Liver (tissue), 9 donors: Measurements from ENCODE around the gene IL1RAPL1. TPM values are rescaled to one million over a fixed set of nuclear protein-coding genes. Genes with fewer than 3 reads are reported as not detected.

ENCODE experiments used
- DNase-seq: peaks from one replicate; pipeline ENCODE4 v3.0.0-alpha.2; 2017; ENCODE audit warnings: low spot score
- H3K27ac ChIP-seq, 2 donors: one replicate each; pipeline ENCODE4 v1.7.0; 2013; ENCODE audit warnings: inconsistent platforms in 2 of 2, low read length in 2 of 2, control low read depth in 1 of 2, low read depth in 1 of 2, mild to moderate bottlenecking in 1 of 2
- H3K27me3 ChIP-seq, 4 donors: one replicate each; pipeline versions ENCODE4 v1.6.1 to v1.7.0; 2013; ENCODE audit warnings: low read length in 3 of 4, inconsistent platforms in 1 of 4, mild to moderate bottlenecking in 1 of 4, moderate library complexity in 1 of 4; ENCODE audit not compliant: control insufficient read depth in 4 of 4, insufficient read depth in 4 of 4
- H3K36me3 ChIP-seq, 4 donors: one replicate each; pipeline versions ENCODE4 v1.6.1 to v1.7.0; 2013; ENCODE audit warnings: low read length in 3 of 4, mild to moderate bottlenecking in 3 of 4, low read depth in 1 of 4, moderate library complexity in 1 of 4; ENCODE audit not compliant: control insufficient read depth in 4 of 4, insufficient read depth in 3 of 4
- H3K4me1 ChIP-seq, 4 donors: one replicate each; pipeline versions ENCODE4 v1.6.1 to v1.7.0; 2013; ENCODE audit warnings: low read length in 3 of 4, mild to moderate bottlenecking in 3 of 4, moderate library complexity in 1 of 4; ENCODE audit not compliant: control insufficient read depth in 4 of 4, insufficient read depth in 4 of 4
- H3K4me3 ChIP-seq, 3 donors: one replicate each; pipeline versions ENCODE4 v1.6.1 to v1.7.0; 2013; ENCODE audit warnings: low read length in 3 of 3, control low read depth in 1 of 3, low read depth in 1 of 3, mild to moderate bottlenecking in 1 of 3
- H3K9ac ChIP-seq, 2 donors: one replicate each; pipeline ENCODE4 v1.7.0; 2013; ENCODE audit warnings: low read length in 2 of 2, mild to moderate bottlenecking in 2 of 2, moderate library complexity in 2 of 2, control low read depth in 1 of 2, low read depth in 1 of 2
- H3K9me3 ChIP-seq, 4 donors: one replicate each; pipeline versions ENCODE4 v1.6.1 to v1.7.0; 2013; ENCODE audit warnings: low read length in 3 of 4; ENCODE audit not compliant: control insufficient read depth in 4 of 4
- ATF3 ChIP-seq: IDR thresholded peaks from 2 replicates; pipeline ENCODE4 v1.6.1; 2016; ENCODE audit warnings: antibody characterized with exemption
- CTCF ChIP-seq: fragments of 150-350 bp; IDR thresholded peaks from 2 replicates; pipeline ENCODE4 v1.5.1; 2017; ENCODE audit warnings: improper control_type of control experiment, low read depth, low read length; ENCODE audit not compliant: missing input control
- EGR1 ChIP-seq, 2 donors: IDR thresholded peaks; 2 replicates each; pipeline ENCODE4 v1.6.1; 2016 to 2018; ENCODE audit warnings: antibody characterized with exemption in 2 of 2, low read depth in 2 of 2
- FOXA1 ChIP-seq: IDR thresholded peaks from 2 replicates; pipeline ENCODE4 v1.6.1; 2016; ENCODE audit warnings: antibody characterized with exemption
- FOXA2 ChIP-seq: IDR thresholded peaks from 2 replicates; pipeline ENCODE4 v1.6.1; 2016; ENCODE audit warnings: antibody characterized with exemption
- GABPA ChIP-seq, 2 donors: IDR thresholded peaks in 1 of 2; conservative IDR thresholded peaks in 1 of 2; 2 replicates each; pipeline ENCODE4 v1.6.1; 2016; ENCODE audit warnings: antibody characterized with exemption in 2 of 2, mild to moderate bottlenecking in 1 of 2, moderate library complexity in 1 of 2
- HNF4A ChIP-seq, 2 donors: conservative IDR thresholded peaks; 2 replicates each; pipeline ENCODE4 v1.6.1; 2016; ENCODE audit warnings: antibody characterized with exemption in 2 of 2, mild to moderate bottlenecking in 2 of 2
- HNF4G ChIP-seq: IDR thresholded peaks from 2 replicates; pipeline ENCODE4 v1.6.1; 2016; ENCODE audit warnings: antibody characterized with exemption
- JUND ChIP-seq, 2 donors: IDR thresholded peaks; 2 replicates each; pipeline ENCODE4 v1.6.1; 2016; ENCODE audit warnings: antibody characterized with exemption in 2 of 2
- MAX ChIP-seq: IDR thresholded peaks from 2 replicates; pipeline ENCODE4 v1.6.1; 2016; ENCODE audit warnings: antibody characterized with exemption
- NR2F2 ChIP-seq: IDR thresholded peaks from 2 replicates; pipeline ENCODE4 v1.6.1; 2016; ENCODE audit warnings: antibody characterized with exemption
- RAD21 ChIP-seq, 2 donors: IDR thresholded peaks; 2 replicates each; pipeline ENCODE4 v1.6.1; 2016; ENCODE audit warnings: antibody characterized with exemption in 2 of 2, mild to moderate bottlenecking in 2 of 2
- RXRA ChIP-seq, 2 donors: IDR thresholded peaks; 2 replicates each; pipeline ENCODE4 v1.6.1; 2017 to 2018; ENCODE audit warnings: antibody characterized with exemption in 2 of 2, mild to moderate bottlenecking in 1 of 2
- SP1 ChIP-seq: IDR thresholded peaks from 2 replicates; pipeline ENCODE4 v1.6.1; 2018; ENCODE audit warnings: antibody characterized with exemption, mild to moderate bottlenecking
- TAF1 ChIP-seq: conservative IDR thresholded peaks from 2 replicates; pipeline ENCODE4 v1.6.1; 2016; ENCODE audit warnings: antibody characterized with exemption, mild to moderate bottlenecking
- YY1 ChIP-seq: IDR thresholded peaks from 2 replicates; pipeline ENCODE4 v1.6.1; 2016; ENCODE audit warnings: antibody characterized with exemption, mild to moderate bottlenecking
- WGBS: extraction: QIAGEN DNeasy Blood & Tissue Kit; methylation state at CpG from one replicate; pipeline ENCODE4 v1.1.7; 2013; 5-methylcytosine and 5-hydroxymethylcytosine counted together
- polyA plus RNA-seq, 2 donors: library from polyadenylated mRNA; stranded (reverse) in 1 of 2; unstranded in 1 of 2; fragments of 200-250 nt in 1 of 2; fragments of >200 nt in 1 of 2; fragmentation: Nextera tagmentation in 1 of 2; extraction: Ambion mirVana in 1 of 2; gene quantifications; one replicate each; pipeline versions ENCODE4 v1.2.1 to v1.2.3, GENCODE V29; 2013 to 2015
- total RNA-seq, 2 donors: library from RNA; depleted of rRNA; stranded (reverse); fragments of >200 nt; gene quantifications; one replicate each; pipeline ENCODE4 v1.2.3, GENCODE V29; 2014
- TF ChIP-seq, protein P1 (sequence below): IDR thresholded peaks from 2 replicates; pipeline ENCODE4 v1.6.1; 2016; ENCODE audit warnings: antibody characterized with exemption
- TF ChIP-seq, protein P2 (sequence below): IDR thresholded peaks from 2 replicates; pipeline ENCODE4 v1.6.1; 2016; ENCODE audit warnings: antibody characterized with exemption, mild to moderate bottlenecking
- donor health status: healthy.
- donor health status: healthy.
- donor health status: healthy.
- donor health status: healthy.
- donor health status: healthy.

Gene IL1RAPL1
- total and polyA plus RNA-seq, 4 donors = 0.08 to 0.33 TPM; not detected in 2

DNA sequence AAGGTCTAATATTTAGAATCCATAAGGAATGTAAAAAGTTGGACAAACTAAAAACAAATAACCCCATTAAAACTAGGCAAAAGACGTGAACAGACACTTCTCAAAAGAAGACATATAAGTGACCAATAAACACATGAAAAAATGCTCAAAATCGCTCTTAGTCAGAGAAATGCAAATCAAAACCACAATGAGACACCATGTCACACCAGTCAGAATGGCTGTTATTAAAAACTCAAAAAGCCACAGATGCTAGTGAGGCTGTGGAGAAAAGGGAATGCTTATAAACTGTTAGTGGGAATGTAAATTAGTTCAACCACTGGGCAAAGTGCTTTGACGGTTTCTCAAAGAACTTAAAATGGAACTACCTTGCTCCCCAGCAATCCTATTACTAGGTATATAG, 953.8 kb downstream of the IL1RAPL1 start:
- Histone ChIP-seq H3K27ac (no peak overlapping the region), H3K36me3 (no peaks in the 10 kb centered on the region), H3K4me1 (peaks cover 0 to 20% (median 10%) of the 10 kb centered on the region in 4 donors), H3K9ac (no peak overlapping the region), H3K27me3 (no peaks in the 10 kb centered on the region), H3K4me3 (no peak overlapping the region), H3K9me3 (no peaks in the 10 kb centered on the region)
- TF ChIP-seq NR2F2 = no peak
- no peak for TF ChIP-seq GABPA (IDR thresholded peaks at IDR 0.05 in 1 of 2, conservative IDR thresholded peaks at IDR 0.05 in 1 of 2)
- no peak for TF ChIP-seq TAF1
- TF ChIP-seq RAD21 (IDR thresholded peaks at IDR 0.05) = no peak
- TF ChIP-seq ATF3 = no peak
- TF ChIP-seq MAX = no peak
- TF ChIP-seq EGR1 (IDR thresholded peaks at IDR 0.05; ENCODE audit: low read depth in 2 of 2) = no peak
- TF ChIP-seq HNF4G = no peak
- TF ChIP-seq JUND (IDR thresholded peaks at IDR 0.05) = no peak
- TF ChIP-seq, protein P1, sequence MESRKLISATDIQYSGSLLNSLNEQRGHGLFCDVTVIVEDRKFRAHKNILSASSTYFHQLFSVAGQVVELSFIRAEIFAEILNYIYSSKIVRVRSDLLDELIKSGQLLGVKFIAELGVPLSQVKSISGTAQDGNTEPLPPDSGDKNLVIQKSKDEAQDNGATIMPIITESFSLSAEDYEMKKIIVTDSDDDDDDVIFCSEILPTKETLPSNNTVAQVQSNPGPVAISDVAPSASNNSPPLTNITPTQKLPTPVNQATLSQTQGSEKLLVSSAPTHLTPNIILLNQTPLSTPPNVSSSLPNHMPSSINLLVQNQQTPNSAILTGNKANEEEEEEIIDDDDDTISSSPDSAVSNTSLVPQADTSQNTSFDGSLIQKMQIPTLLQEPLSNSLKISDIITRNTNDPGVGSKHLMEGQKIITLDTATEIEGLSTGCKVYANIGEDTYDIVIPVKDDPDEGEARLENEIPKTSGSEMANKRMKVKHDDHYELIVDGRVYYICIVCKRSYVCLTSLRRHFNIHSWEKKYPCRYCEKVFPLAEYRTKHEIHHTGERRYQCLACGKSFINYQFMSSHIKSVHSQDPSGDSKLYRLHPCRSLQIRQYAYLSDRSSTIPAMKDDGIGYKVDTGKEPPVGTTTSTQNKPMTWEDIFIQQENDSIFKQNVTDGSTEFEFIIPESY = no peak
- no peak for TF ChIP-seq YY1
- TF ChIP-seq SP1 = no peak
- TF ChIP-seq FOXA1 = no peak
- no peak for TF ChIP-seq RXRA (IDR thresholded peaks at IDR 0.05)
- no peak for TF ChIP-seq FOXA2
- TF ChIP-seq HNF4A (conservative IDR thresholded peaks at IDR 0.05) = no peak
- no peak for TF ChIP-seq CTCF
- TF ChIP-seq, protein P2, sequence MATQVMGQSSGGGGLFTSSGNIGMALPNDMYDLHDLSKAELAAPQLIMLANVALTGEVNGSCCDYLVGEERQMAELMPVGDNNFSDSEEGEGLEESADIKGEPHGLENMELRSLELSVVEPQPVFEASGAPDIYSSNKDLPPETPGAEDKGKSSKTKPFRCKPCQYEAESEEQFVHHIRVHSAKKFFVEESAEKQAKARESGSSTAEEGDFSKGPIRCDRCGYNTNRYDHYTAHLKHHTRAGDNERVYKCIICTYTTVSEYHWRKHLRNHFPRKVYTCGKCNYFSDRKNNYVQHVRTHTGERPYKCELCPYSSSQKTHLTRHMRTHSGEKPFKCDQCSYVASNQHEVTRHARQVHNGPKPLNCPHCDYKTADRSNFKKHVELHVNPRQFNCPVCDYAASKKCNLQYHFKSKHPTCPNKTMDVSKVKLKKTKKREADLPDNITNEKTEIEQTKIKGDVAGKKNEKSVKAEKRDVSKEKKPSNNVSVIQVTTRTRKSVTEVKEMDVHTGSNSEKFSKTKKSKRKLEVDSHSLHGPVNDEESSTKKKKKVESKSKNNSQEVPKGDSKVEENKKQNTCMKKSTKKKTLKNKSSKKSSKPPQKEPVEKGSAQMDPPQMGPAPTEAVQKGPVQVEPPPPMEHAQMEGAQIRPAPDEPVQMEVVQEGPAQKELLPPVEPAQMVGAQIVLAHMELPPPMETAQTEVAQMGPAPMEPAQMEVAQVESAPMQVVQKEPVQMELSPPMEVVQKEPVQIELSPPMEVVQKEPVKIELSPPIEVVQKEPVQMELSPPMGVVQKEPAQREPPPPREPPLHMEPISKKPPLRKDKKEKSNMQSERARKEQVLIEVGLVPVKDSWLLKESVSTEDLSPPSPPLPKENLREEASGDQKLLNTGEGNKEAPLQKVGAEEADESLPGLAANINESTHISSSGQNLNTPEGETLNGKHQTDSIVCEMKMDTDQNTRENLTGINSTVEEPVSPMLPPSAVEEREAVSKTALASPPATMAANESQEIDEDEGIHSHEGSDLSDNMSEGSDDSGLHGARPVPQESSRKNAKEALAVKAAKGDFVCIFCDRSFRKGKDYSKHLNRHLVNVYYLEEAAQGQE = no peak
- DNase-seq = no peak
- WGBS = 93% methylated on average over 3 of the region's 3 CpGs
